CD4-positive, alpha-beta T cell treated with Interleukin-12 subunit alpha and Interleukin-12 subunit beta, for 1 hour (primary cell): ENCODE results near the gene CCBE1.

ENCODE experiments used
- DNase-seq: peaks from one replicate; pipeline ENCODE4 v3.0.0-alpha.2; 2020

CCBE1 gene

GRCh38 chr18:59612381-59612780, 84.8 kb downstream of the CCBE1 start:
- no peak for DNase-seq

- DNase-seq, result no peak
Observed at GRCh38 chr18:59610546-59611140, 86.6 kb downstream of the CCBE1 start.

GRCh38 chr18:59609654-59610053, 87.6 kb downstream of the CCBE1 start:
- no peak for DNase-seq

- DNase-seq, result no peak
Observed at GRCh38 chr18:59607471-59607870, 89.8 kb downstream of the CCBE1 start.

GRCh38 chr18:59607078-59607379, 90.2 kb downstream of the CCBE1 start:
- DNase-seq, result no peak

- no peak for DNase-seq
Observed at GRCh38 chr18:59606193-59607077, 90.8 kb downstream of the CCBE1 start.

GRCh38 chr18:59605633-59606192, 91.5 kb downstream of the CCBE1 start:
- no peak for DNase-seq

- no peak for DNase-seq
Observed at GRCh38 chr18:59604877-59605276, 92.3 kb downstream of the CCBE1 start.

GRCh38 chr18:59597049-59597448, 100.2 kb downstream of the CCBE1 start:
- no peak for DNase-seq

- no peak for DNase-seq
Observed at GRCh38 chr18:59593291-59593717, 103.9 kb downstream of the CCBE1 start.

GRCh38 chr18:59592624-59593023, 104.6 kb downstream of the CCBE1 start:
- DNase-seq, result no peak

GRCh38 chr18:59582395-59582794, 114.8 kb downstream of the CCBE1 start:
- DNase-seq, result no peak

GRCh38 chr18:59579509-59579908, 117.7 kb downstream of the CCBE1 start:
- DNase-seq, result no peak

- no peak for DNase-seq
Observed at GRCh38 chr18:59577386-59577655, 119.9 kb downstream of the CCBE1 start.

- no peak for DNase-seq
Observed at GRCh38 chr18:59576541-59577385, 120.5 kb downstream of the CCBE1 start.

- no peak for DNase-seq
Observed at GRCh38 chr18:59575995-59576394, 121.2 kb downstream of the CCBE1 start.

GRCh38 chr18:59573962-59574361, 123.3 kb downstream of the CCBE1 start:
- DNase-seq, result no peak

GRCh38 chr18:59571902-59572301, 125.3 kb downstream of the CCBE1 start:
- DNase-seq, result no peak

GRCh38 chr18:59570796-59571195, 126.4 kb downstream of the CCBE1 start:
- no peak for DNase-seq

- DNase-seq, result no peak
Observed at GRCh38 chr18:59570101-59570775, 127.0 kb downstream of the CCBE1 start.

GRCh38 chr18:59569390-59569791, 127.8 kb downstream of the CCBE1 start:
- DNase-seq, result no peak

- no peak for DNase-seq
Observed at GRCh38 chr18:59567431-59567830, 129.8 kb downstream of the CCBE1 start.

- no peak for DNase-seq
Observed at GRCh38 chr18:59566533-59566971, 130.7 kb downstream of the CCBE1 start.
